HG02885 (cell line): Measurements from ENCODE around the gene BCL2.
A peak's percentile ranks its signal among the peaks of the same experiment; 100 is the strongest.
"Not testable (repeated sequence)": the region's sequence is repeated elsewhere in the genome, so short reads cannot be mapped to it uniquely, and the experiment has no call there.

ENCODE experiments used
- ATAC-seq: cut with Tn5 transposase; IDR thresholded peaks from one replicate; pipeline ENCODE4 v1.9.1; 2021; ENCODE audit warnings: mild to moderate bottlenecking; ENCODE audit not compliant: unreplicated experiment, poor library complexity

Gene BCL2

DNA sequence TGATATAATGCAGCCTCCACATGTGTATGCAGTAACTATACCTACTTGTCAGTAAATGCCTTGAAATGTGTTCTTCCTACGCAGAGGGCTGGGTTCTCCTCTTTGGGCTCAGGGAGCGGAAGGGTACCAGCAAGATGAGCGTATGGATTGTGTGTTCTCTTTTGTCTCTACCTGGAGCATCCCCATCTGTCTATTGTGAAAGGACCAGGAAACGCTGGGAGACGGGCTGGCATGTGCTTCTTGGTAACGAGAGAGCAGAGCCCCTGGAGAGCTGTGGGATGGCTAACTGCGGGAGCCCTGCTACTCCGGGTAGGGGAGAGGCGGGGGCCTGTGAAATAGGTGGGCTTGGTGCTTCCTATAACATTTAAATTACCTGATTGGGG, 80.9 kb downstream of the BCL2 start:
- ATAC-seq = no peak

DNA sequence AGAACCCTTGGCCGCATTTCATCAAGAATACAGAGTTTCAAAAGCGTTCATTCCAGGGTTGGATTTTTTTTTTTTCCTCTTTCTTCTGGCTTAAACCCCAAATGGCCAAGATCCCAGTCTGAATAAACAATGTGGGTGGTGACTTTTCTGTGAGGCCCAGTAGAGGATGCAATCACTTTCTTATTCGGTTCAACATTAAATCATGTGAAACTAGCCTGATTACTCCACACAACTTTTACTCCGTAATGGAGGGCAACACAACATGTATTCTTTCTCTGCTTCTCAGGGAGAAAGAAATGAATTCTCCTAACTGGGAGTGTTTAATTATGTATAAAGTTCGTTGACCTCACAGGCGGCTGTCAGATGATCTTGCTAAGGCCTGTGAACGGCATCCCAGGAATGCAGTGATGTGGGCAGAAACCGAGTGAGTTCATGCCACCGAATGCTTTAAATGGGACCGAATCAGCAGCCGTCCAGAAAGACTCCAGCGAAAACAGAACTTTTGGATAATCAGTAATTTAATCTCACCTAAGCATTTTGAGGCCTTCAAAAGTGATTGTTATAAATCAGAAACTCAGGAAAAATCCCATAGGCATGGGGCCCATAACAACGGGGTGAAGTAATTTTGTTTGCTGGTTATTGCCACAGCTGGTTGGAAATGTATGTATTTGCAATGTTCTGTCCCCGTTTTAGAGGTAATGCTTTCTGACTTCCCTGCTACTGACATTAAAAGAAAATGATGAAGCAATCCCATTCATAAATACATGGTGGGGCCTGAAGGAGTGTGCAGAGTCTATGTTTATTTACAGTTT, 81.5 kb downstream of the BCL2 start:
- ATAC-seq = no peak

DNA sequence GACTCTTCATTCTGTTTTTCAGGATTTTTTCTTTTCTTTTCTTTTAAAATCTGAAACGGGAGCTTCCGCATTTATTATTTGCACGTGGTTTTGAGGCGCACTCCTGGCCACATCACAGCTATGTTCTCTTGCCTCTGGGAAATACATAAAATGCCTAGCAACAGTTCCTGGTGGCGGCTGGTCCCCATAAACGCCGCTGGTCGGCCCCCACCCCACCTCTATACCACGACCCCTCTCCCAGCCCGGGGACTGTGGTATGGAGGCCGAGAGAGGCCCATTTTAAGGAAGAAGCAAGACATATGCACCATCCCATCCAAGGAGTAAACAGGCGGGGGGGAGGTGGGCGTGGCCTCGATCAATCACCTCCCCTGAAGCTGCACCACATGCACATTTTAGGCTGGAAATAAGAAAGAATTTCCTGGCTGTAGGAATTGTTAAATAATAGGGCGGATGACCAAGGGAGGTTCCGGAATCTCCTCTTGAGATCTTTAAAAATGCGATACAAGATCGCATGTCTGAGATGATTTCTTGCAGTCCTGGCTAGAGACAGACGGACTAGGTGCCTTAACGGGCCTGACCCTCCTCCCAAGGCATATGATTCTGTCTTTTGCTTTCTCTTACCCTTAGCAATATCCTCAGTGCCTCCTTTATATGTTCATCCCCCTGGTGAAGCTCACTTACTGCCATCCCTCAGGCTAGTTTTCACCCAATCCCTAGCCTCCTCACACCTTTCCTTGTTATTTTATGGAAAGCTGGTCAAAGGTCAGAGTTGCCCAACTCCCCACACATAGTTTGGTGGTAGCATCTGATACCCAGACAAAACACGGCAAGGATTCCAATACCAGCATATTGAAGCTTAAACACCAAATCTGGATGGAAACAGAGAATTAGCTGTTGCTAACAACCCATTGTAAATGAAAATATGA, 82.4 kb downstream of the BCL2 start:
- ATAC-seq = no peak

DNA sequence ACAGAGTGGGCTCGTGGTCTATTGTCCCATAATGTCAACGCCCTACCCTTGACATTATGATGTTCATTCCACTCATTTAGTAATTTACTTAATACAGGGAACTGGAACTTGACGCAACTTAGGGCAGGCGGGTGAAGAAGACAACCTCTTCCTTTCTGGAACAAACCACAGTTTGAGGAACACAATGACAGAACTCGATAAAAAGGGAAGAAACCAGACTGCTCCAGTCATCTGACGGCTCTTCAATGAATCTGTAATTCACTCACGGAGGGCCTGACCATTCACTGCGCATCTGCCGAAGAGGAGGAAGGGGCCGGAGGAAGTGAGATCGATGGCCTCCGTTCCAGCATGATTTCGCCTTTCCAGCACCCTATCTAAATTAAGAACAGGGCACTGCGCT, 83.2 kb downstream of the BCL2 start:
- ATAC-seq = no peak

DNA sequence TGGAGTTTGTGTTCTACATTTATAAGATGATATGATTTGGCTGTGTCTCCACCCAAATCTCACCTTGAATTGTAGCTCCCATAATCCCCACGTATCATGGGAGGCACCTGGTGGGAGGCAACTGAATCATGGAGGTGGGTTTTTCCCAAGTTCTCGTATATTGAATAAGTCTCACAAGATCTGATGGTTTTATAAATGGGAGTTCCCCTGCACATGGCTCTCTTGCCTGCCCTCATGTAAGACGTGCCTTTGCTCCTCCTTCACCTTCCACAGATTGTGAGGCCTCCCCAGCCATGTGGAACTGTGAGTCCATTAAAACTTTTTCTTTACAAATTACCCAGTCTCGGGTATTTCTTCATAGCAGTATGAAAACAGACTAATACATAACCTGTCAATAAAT, 83.6 kb downstream of the BCL2 start:
- ATAC-seq = not testable (repeated sequence)

DNA sequence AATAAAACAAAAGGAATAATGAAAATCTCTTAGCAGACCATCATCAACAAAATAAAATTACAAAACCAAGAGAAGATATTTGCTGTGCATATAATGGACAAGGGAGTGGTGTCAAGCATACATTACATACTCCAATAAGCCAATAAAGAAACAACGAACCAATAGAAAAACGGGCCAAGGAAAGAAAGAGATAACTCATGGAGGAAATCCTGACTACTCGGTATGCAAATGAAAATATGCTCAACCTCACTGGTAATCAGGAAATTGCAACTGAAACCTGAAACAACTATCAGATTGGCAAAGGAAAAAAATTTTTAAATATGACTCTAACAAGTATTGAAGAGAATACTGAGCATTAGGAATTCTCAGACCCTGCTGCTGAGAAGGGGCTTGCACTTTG, 84.7 kb downstream of the BCL2 start:
- no peak for ATAC-seq

DNA sequence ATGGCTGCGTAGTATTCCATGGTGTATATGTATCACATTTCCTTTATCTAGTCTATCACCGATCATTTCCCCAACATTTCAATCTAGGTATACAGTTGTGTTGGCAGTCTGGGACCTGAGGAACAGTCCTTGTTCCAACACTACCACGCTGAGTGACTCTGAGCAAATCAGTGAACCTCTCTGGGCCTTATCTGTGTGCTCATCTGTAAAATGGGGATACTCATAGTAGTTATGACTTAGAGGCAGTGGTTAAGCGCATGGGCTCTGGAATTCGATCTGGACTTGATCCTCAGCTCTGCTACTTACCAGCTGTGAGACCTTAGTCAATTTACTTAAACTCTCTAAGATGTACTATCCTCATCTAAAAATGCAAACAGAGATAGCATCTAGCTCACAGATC, 85.1 kb downstream of the BCL2 start:
- no peak for ATAC-seq

DNA sequence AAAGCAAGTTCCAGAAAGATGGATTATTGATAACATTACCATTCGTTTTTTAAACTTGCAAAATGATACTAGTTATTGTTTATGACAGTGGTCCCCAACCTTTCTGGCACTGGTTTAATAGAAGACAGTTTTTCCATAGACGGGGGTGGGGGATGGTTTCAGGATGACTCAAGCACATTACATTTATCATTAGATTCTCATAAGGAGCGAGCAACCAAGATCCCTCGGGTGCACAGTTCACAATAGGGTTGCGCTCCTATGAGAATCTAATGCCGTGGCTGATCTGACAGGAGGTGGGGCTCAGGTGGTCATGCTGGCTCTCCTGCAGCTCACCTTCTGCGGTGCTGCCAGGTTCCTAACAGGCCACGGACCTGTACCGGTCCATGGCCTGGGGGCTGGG, 86.2 kb downstream of the BCL2 start:
- ATAC-seq = no peak

DNA sequence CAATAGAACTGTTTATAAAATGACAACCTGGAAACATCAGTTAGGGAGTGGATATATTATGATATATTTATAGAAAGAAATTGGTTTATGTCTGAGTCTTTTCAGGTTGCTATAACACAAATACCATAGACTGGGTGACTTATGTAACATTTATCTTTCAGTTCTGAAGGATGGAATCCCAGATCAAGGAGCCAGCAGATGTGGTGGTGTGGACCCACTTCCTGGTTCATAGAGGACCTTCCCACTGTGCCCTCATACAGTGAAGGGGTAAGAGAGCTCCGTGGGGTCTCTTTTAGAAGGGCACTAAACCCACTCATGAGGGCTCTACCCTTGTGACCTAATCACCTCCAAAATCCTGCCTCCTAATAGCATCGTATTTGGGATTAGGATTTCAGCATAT, 86.7 kb downstream of the BCL2 start:
- ATAC-seq = no peak

DNA sequence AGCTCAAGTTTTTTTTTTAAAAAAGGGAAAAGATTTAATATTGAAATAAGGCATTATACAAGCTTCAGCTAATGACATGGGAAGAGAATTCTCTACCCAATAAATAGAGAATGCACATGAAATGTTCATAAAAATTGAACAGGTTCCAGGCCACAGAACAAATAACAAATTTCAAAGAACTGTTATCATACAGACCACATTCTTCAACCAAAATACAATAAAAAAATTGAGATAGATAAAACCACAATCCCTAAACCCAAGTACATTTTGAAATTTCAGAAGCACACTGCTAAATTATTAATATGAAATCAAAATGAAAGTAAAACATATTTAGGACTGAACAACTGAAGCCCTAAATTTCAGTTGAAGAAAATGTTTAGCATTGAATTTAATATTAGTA, 89.6 kb downstream of the BCL2 start:
- ATAC-seq = no peak

DNA sequence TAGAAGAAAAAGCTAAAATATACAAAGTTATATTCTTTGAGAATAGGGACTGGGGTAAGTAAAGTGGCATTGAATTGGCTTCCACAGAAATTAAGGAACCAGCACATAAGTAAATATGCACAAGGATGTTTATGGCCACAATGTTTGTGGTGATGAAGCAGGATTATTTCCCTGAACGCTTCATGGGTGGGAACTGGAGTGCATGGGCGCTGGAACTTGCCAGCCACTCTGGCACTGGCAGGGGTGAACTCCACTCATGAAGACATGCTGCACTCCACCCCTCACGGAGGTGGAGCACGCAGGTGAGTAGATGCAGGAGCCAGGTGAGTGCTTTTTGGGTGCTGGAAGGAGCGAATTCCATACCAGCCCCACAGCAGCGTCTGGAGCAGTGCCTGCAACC, 94.1 kb downstream of the BCL2 start:
- ATAC-seq = no peak

DNA sequence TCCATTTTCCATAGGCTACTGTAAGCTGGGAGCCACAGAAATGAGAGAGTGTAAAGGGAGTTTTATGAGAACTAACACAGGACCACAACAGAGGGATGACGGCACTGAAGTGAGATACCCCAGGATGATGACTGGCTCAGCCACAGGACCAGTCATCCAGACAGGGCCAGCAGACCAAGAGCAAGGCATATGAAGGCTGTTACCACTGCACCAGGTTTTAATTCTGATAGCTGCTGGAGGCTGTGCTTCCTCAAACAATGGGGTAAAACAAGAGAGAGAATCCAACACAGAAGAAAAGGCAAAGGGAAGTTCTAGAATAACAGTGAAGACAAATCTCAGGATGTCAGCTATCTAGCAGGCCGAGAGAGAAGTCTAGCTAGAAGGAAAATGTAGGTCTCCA, 94.9 kb downstream of the BCL2 start:
- ATAC-seq = peak; percentile 71

DNA sequence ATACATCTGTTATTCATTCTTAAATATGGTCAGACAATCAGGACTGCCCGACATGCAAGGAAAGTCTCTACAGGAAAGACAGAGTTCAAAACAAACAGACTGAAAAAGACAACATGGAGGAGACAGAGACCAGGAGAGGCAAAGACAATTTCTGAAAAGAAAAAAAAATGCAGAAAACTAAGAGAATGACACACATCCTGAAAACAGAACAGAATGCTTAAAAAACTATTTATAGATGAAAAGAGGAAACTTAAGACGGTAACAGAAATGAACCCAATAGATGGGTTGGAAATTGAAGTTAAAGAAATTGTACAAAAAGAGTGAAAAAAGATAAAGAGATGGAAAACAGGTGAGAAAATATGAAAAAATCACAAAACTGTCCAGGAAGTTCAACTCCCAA, 95.7 kb downstream of the BCL2 start:
- ATAC-seq = peak; percentile 33

DNA sequence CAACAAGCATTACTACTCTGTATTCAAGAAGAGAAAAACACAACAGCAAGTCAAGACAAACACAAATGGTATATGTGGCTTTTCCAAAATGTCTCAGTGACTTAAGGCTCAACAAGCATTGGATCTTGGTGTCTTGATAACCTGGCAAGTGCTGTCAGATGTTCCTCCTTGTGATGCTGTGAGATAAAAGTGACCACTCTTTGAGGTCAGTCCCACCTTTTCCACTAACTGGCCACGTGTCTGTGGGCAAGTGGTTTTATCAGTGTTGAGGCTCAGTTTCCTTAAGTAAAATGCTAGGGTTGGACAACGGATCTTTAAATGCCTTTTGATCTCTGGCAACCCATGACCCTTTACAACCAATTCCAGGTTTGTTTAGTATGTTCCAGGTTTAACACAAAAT, 98.7 kb downstream of the BCL2 start:
- no peak for ATAC-seq

DNA sequence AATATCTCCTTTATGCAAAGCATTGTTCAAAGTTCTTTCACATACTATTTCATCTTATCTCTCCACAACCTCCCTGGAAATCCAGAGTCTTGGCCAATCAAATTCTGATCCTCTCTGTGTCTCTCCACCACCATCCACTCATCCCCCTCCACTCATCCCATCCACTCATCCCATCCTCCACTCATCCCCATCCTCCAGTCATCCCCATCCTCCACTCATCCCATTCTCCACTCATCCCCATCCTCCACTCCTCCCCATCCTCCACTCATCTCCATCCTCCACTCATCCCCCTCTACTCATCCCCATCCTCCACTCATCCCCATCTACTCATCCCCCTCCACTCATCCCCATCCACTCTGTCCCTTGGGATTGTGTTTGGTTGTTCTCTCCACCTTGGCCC, 101.1 kb downstream of the BCL2 start:
- ATAC-seq = no peak

DNA sequence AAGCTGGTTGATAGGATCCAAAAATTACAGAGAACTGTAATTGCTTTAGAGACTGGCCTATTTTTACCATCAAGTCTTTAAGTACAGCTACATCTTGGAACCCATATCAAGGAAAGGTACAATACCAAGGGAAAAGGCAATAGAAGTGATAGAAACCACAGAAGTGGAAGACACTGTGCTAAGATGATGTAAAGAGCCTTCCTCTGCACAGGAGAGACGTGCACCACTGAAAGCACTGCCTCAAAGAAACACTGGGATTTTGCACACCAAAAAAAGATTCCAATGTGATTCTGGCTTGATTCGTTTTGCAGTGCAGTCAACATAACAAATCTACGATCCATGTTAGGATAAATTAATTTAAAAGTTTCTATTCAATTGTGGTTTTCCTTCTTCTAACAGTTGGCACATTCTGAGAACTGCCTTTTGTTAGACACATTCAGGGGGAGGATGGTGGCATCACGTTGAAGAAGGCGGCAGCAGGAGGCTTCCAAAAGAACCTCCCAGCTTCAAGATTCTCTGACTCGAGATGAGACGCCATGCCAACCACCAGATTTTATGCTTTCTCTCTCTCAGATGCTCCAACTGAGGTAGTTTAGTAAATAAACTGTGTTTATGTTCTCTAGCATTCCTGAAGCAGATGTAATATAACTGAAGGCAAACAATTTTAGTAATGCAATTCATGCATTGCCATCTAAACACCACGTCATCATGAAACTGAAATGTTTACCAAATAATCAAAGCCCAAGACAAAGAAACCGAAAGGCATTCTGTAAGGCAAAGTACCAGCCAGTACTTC, 102.9 kb downstream of the BCL2 start:
- ATAC-seq = peak; percentile 62

DNA sequence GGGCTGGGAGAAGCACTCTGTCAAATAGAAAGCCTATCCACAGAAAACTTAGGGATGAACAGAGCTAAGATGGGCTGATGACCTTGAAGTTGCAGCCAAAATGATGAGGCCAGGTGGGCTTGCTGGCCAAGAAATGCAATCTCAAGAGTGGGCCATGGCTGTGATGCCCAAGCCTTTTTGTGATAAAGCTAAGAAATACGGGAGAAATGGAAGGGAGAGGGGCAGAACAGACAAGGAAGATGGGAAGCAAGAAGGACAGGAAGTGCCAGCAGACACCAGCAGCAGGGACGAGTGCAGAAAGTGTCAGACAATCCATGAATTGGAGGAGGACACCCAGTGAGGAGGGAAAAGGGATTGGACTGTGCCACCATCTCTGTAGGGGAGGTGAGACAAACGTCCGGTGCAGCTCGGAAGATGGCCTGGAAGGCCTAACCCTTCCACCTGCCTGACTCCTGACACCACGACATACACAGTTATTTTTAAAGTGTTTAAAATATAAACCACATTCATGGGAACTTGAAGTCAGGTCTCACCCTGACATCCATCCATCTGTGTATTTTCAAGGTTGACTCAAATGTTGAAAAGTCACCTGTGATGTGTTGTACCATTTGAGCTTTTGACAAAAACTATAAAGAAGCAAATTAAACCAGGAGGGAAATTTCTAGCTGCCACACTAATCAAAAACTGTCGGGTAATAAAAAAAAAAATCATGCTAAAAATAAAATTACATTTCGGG, 105.5 kb downstream of the BCL2 start:
- ATAC-seq = no peak

DNA sequence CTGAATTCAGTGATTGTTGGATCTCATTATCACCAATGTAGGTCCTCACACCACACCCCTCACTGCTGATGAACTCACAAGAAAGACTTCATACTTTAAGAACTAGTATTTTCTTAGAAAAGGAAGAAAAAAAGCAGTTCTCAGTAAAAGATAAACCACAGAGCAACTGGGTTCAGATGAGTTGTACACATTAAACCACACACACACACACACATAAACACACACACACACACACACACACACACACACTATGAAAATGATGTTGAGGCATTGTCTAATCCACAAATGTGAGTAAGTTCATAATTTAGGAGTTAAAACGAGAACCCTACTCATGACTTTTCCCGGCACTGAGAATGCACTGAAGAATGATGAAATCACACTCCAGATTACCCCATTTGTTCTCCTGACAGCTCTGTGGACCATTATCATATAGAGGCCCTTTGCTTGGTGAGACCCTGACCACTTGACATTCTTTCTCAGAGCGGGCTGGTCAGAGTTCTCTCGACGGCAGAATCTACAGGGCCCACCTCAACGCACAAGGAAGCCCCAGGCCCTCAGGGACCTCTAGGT, 106.2 kb downstream of the BCL2 start:
- ATAC-seq = no peak

DNA sequence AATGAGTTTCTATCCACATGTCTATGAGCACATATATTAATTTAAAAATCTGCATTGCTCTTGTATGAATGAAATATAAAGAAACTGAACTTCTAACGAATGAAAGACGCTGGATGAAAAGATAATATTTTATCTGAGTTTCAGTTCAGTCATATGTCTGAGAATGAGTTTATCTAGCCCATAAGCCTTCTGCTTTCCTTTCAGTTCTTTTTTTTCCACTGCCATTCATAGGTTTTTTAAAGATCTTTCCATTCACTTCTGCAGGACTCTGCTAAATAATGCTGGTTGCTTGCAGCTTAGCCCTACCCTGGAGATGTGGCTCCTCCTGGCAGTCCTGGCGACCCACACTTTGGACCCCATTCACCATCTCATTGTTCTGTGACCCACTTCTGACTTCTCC, 109.0 kb downstream of the BCL2 start:
- ATAC-seq = no peak

DNA sequence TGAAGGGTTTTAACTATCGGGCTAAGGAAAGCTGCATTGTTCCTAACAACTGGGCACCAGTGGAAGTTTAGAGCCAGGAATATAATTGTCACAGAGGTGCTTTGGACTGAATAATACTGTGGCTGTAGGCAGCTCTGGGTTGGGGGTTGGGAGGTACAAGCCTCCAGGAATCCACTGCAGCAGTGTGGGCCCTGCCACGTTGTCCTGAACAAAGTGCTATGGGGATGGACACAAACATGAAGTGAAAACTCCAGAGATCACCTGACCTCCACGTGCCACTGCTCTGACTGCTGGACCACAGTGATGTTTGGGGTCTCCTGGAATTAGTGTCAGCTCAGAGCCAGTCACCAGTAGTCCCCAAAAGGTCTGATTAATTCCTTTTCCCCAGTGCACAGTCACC, 110.9 kb downstream of the BCL2 start:
- ATAC-seq = no peak
